ENCODE measurements around the gene CPE.
"Not testable (repeated sequence)": the region's sequence is repeated elsewhere in the genome, so short reads cannot be mapped to it uniquely, and the experiment has no call there.

Gene CPE

DNA sequence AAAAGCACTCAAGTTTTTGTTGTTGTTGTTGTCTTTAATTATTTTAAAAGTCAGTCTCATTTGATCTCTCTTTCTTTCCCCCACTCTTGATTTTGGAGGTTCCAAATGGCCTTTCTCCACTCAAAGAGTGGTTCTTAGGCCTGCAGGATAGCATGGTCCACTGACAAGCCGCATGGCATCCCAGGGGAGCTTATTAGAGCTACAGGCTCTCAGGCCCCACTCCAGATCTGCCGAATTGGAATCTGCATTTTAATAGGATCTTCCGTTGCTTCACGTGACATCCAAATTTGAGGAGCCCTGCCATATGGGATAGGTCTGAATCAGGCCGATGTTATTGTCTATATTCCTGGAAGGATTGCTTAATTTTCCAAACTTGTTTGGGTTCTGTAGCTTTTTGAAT lies 72.1 kb downstream of the CPE start:
- TF ChIP-seq, protein P1, sequence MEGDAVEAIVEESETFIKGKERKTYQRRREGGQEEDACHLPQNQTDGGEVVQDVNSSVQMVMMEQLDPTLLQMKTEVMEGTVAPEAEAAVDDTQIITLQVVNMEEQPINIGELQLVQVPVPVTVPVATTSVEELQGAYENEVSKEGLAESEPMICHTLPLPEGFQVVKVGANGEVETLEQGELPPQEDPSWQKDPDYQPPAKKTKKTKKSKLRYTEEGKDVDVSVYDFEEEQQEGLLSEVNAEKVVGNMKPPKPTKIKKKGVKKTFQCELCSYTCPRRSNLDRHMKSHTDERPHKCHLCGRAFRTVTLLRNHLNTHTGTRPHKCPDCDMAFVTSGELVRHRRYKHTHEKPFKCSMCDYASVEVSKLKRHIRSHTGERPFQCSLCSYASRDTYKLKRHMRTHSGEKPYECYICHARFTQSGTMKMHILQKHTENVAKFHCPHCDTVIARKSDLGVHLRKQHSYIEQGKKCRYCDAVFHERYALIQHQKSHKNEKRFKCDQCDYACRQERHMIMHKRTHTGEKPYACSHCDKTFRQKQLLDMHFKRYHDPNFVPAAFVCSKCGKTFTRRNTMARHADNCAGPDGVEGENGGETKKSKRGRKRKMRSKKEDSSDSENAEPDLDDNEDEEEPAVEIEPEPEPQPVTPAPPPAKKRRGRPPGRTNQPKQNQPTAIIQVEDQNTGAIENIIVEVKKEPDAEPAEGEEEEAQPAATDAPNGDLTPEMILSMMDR (IDR thresholded peaks at IDR 0.05; ENCODE audit: low read length, missing control alignments) = no peak
- H3K4me3 ChIP-seq (replicated peaks; ENCODE audit: low read depth, low read length) = no peak overlapping the region
- DNase-seq (ENCODE audit: low read depth) = no peak

DNA sequence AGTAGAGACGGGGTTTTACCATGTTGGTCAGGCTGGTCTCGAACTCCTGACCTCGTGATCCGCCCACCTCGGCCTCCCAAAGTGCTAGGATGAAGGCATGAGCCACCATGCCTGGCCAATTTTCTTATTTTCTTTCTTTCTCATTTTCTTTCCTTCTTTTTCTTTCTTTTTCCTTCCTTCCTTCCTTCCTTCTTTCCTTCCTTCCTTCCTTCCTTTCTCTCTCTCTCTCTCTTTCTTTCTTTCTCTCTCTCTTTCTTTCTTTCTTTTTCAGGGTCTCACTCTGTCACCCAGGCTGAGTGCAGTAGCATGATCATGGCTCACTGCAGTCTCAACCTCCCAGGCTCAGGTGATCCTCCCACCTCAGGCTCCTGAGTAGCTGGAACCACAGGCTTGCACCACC lies 74.3 kb downstream of the CPE start:
- H3K4me3 ChIP-seq (replicated peaks; ENCODE audit: low read depth, low read length); DNase-seq (ENCODE audit: low read depth): not testable (repeated sequence)

DNA sequence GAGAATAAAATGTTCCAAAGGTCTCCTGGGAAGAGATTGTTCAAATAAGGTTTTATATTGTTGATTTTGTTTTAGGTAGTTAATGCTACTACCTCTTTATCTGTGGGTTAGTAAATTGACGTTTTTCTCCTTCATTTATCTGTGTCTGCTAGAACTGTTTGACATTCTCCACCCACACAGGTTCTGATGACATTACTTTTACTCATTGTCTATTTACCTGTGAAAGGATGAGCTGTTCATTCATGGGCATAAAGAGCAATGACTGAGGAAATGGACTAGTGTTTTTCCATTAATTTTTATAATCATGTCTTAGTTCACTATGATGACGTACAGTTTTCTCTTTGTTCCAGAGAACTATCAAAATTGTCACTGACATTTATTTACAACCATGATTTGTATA lies 75.6 kb downstream of the CPE start:
- no peak for DNase-seq (ENCODE audit: low read depth)
- H3K4me3 ChIP-seq (replicated peaks; ENCODE audit: low read depth, low read length) = no peak overlapping the region
- TF ChIP-seq, protein P1 (IDR thresholded peaks at IDR 0.05; ENCODE audit: low read length, missing control alignments) = no peak

DNA sequence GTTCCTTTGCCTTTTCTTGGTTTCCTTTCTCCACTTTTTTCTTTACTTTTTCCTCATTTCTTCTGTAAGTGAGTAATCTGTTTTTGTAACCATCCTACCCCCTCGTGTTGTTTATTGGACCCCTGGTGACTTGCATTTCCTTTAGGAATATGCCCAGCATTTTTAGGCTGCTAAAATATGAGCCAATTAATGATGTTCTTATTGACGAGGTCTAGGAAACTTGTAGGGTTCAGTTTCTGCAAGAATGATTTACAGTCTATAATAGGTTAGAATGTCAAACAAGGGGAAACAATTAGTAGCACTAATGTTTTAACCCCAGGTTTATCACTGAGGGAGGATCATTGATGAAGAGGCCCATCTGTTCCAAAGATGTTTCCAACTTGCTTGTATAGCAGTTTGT lies 79.0 kb downstream of the CPE start:
- H3K4me3 ChIP-seq (replicated peaks; ENCODE audit: low read depth, low read length) = no peak overlapping the region
- TF ChIP-seq, protein P1 (IDR thresholded peaks at IDR 0.05; ENCODE audit: low read length, missing control alignments) = no peak
- no peak for DNase-seq (ENCODE audit: low read depth)

DNA sequence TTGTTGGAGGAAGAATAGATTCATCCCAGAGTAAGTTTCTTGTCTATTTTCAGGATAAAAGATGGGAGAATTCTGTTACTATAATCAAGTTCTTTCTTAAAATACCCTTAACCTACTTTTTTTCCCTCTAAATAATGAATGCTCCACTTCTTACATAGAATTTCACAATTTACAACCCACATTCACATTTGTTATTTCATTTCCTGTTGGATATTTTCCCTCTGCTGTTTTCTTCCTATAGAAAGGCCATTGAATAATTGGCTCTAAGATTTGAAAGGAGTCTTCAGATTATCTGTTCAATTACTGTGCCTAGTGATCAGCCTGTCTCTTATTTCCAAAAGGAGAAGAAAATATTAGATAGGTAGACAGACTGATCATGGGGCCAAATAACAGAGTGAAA lies 79.7 kb downstream of the CPE start:
- DNase-seq (ENCODE audit: low read depth) = peak; percentile 51
- H3K4me3 ChIP-seq (replicated peaks; ENCODE audit: low read depth, low read length) = no peak overlapping the region
- TF ChIP-seq, protein P1 (IDR thresholded peaks at IDR 0.05; ENCODE audit: low read length, missing control alignments) = no peak

DNA sequence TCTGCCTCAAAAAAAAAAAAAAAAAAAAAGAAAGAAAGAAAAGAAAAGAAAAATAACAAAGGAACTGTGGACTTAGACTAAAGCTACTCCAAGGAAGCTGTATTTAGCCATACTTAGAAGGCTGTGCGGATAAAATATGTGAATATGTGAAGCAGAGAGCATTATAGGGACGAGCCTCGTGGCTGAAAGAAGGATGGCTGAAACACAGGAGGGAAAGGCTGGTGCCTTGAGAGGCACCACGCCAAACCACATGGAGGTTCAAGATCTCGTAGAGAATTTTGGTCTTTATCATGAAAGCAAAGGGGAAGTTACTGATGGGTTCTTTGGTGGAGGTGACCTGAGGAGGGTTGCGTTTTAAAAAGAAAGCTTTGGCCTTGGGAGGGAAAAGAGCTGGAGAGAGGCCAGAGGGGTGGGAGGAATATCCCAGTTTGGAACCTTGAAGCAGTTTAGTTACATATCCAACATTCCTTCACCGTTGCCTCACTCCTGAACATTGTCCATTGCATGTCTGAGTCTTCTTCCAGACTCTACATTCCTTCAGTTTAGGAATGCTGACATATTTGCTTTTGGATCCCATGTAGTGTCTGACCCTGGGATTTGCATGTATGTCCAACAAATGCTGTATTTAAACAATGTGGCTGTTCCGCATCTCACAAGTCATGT lies 82.5 kb downstream of the CPE start:
- H3K4me3 ChIP-seq (replicated peaks; ENCODE audit: low read depth, low read length) = no peak overlapping the region
- TF ChIP-seq, protein P1 (IDR thresholded peaks at IDR 0.05; ENCODE audit: low read length, missing control alignments) = no peak
- peak; percentile 91 for DNase-seq (ENCODE audit: low read depth)

DNA sequence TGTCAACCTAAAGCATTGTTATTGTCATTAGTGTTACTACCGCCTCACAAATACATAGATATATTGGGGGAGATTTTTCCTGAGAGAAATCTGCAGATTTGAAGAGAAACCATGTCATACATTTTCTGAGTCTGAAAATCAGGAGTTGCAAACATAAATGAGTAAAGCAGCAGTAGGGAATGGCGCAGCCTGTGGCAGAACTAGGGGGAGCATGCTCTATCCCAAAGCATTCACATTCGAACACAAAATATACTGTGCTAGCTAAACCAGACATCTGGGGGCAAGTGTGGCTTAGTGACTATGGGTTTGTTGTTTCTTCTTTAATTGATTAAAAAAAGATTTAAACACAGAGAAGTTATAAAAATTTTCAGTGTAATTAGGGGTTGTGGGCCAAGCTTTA lies 83.2 kb downstream of the CPE start:
- DNase-seq (ENCODE audit: low read depth) = no peak
- no peak overlapping the region for H3K4me3 ChIP-seq (replicated peaks; ENCODE audit: low read depth, low read length)
- TF ChIP-seq, protein P1 (IDR thresholded peaks at IDR 0.05; ENCODE audit: low read length, missing control alignments) = no peak
